Parathyroid adenoma (tissue), 2 donors: Measurements from ENCODE around the gene ADGRG1.

Experiments used
- H2AFZ ChIP-seq: fragments of 300-600 bp; sonication (generic); one replicate; pipeline ENCODE4 v1.7.0; 2017; ENCODE audit warnings: antibody characterized with exemption, mild to moderate bottlenecking
- H3K27ac ChIP-seq: fragments of 300-600 bp; sonication (generic); one replicate; pipeline ENCODE4 v1.7.0; 2017
- H3K27me3 ChIP-seq: fragments of 300-600 bp; sonication (generic); one replicate; pipeline ENCODE4 v1.7.0; 2017; ENCODE audit warnings: low read length; ENCODE audit not compliant: control insufficient read depth, insufficient read depth
- H3K36me3 ChIP-seq: fragments of 300-600 bp; sonication (generic); one replicate; pipeline ENCODE4 v1.7.0; 2017; ENCODE audit warnings: low read length; ENCODE audit not compliant: control insufficient read depth, insufficient read depth
- H3K4me1 ChIP-seq: fragments of 300-600 bp; sonication (generic); one replicate; pipeline ENCODE4 v1.7.0; 2017; ENCODE audit warnings: control low read depth
- H3K4me2 ChIP-seq: fragments of 300-600 bp; sonication (generic); one replicate; pipeline ENCODE4 v1.7.0; 2017; ENCODE audit warnings: low read length
- H3K4me3 ChIP-seq: fragments of 300-600 bp; sonication (generic); one replicate; pipeline ENCODE4 v1.7.0; 2017; ENCODE audit warnings: low read depth, low read length
- H3K79me2 ChIP-seq: fragments of 300-600 bp; sonication (generic); one replicate; pipeline ENCODE4 v1.7.0; 2017; ENCODE audit warnings: control low read depth
- H3K9ac ChIP-seq: fragments of 300-600 bp; sonication (generic); one replicate; pipeline ENCODE4 v1.7.0; 2017; ENCODE audit warnings: mild to moderate bottlenecking
- H3K9me3 ChIP-seq: fragments of 300-600 bp; sonication (generic); one replicate; pipeline ENCODE4 v1.7.0; 2017; ENCODE audit warnings: low read length; ENCODE audit not compliant: control insufficient read depth
- CTCF ChIP-seq: fragments of 300-600 bp; sonication (generic); IDR thresholded peaks from one replicate; pipeline ENCODE4 v1.7.0; 2017; ENCODE audit warnings: antibody characterized with exemption, mild to moderate bottlenecking
- donor health status: primary hyperparathyroidism.

The ADGRG1 gene

GRCh38 chr16:57598437-57598836 lies 30.0 kb upstream of the ADGRG1 start:
- H3K9me3 ChIP-seq, result no peaks in the 10 kb centered on the region
- TF ChIP-seq CTCF, result no peak
- H2AFZ ChIP-seq, result no peak overlapping the region
- H3K4me1 ChIP-seq, result peaks cover 6% of the 10 kb centered on the region
- H3K27me3 ChIP-seq, result no peaks in the 10 kb centered on the region
- H3K79me2 ChIP-seq, result no peaks in the 10 kb centered on the region
- H3K4me3 ChIP-seq, result no peak overlapping the region
- no peaks in the 10 kb centered on the region for H3K36me3 ChIP-seq
- no peak overlapping the region for H3K9ac ChIP-seq
- H3K4me2 ChIP-seq, result no peak overlapping the region
- H3K27ac ChIP-seq, result no peak overlapping the region

- H3K9me3 ChIP-seq, result no peaks in the 10 kb centered on the region
- no peak overlapping the region for H3K4me3 ChIP-seq
- peak; percentile 90 for TF ChIP-seq CTCF
- H3K36me3 ChIP-seq, result no peaks in the 10 kb centered on the region
- H2AFZ ChIP-seq, result peak overlapping the region; percentile 38
- H3K79me2 ChIP-seq, result no peaks in the 10 kb centered on the region
- no peak overlapping the region for H3K9ac ChIP-seq
- no peaks in the 10 kb centered on the region for H3K27me3 ChIP-seq
- peaks cover 6% of the 10 kb centered on the region for H3K4me1 ChIP-seq
- H3K27ac ChIP-seq, result no peak overlapping the region
- no peak overlapping the region for H3K4me2 ChIP-seq
Measured at GRCh38 chr16:57600048-57600835, 28.2 kb upstream of the ADGRG1 start.

- no peak overlapping the region for H3K9ac ChIP-seq
- no peak overlapping the region for H2AFZ ChIP-seq
- no peaks in the 10 kb centered on the region for H3K9me3 ChIP-seq
- peaks cover 6% of the 10 kb centered on the region for H3K4me1 ChIP-seq
- H3K4me3 ChIP-seq, result no peak overlapping the region
- TF ChIP-seq CTCF, result no peak
- no peak overlapping the region for H3K4me2 ChIP-seq
- H3K27ac ChIP-seq, result no peak overlapping the region
- no peaks in the 10 kb centered on the region for H3K27me3 ChIP-seq
- no peaks in the 10 kb centered on the region for H3K36me3 ChIP-seq
- no peaks in the 10 kb centered on the region for H3K79me2 ChIP-seq
Measured at GRCh38 chr16:57600952-57601580, 27.4 kb upstream of the ADGRG1 start.

- Histone ChIP-seq H3K9ac (no peak overlapping the region), H3K27ac (no peak overlapping the region), H3K79me2 (no peaks in the 10 kb centered on the region), H3K9me3 (no peaks in the 10 kb centered on the region), H3K4me2 (no peak overlapping the region), H3K27me3 (no peaks in the 10 kb centered on the region), H2AFZ (no peak overlapping the region), H3K36me3 (no peaks in the 10 kb centered on the region), H3K4me1 (peaks cover 6% of the 10 kb centered on the region), H3K4me3 (no peak overlapping the region)
- TF ChIP-seq CTCF, result no peak
Measured at GRCh38 chr16:57601801-57602478, 26.5 kb upstream of the ADGRG1 start.
